ENCODE results near the gene LGR6.

LGR6 gene

DNA sequence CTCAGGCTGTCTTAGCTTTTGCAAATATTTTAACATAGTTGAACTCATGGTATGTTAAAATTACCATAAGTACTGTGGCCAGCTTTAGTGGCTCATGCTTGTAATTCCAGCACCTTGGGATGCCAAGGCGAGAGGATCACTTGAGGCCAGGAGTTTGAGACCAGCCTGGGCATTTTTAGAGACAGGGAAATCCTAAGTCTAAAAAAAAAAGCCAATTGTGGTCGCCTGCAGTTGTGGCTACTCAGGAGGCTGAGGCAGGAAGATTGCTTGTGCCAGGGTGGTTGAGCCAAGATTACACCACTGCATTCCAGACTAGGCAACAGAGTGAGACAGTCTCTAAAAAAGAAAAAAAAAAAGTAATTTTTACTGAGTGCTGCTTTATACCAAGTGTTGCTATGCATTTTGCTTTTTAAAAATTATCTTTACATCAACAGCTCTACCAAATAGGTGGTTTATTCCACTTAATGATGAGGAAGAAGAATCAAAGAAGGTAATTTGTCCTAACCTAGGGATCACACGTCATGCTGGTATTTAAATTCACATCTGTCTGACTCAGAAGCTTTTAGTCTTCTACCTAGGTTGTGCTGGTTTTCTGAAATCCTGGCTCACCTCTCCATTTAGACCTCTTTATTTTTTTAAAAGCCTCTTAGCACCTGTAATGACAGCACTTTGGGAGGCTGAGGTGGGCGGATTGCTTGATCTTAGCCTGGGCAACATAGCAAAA is 171.7 kb downstream of the LGR6 start:
- H3K9ac ChIP-seq (ENCODE audit: low read depth, low read length, poor library complexity, severe bottlenecking) = no peak overlapping the region
- peaks cover 8% of the 10 kb centered on the region; the same call in 1 of the 2 replicates for H3K79me2 ChIP-seq (ENCODE audit: insufficient read depth, low read length)
- no peaks in the 10 kb centered on the region for H3K9me2 ChIP-seq (replicated peaks; ENCODE audit: low read depth, low read length)
- H3K4me1 ChIP-seq (ENCODE audit: insufficient read depth, low read length, poor library complexity, severe bottlenecking) = no peaks in the 10 kb centered on the region
- no peaks in the 10 kb centered on the region for H3K27me3 ChIP-seq (ENCODE audit: insufficient read depth, low read length, poor library complexity, severe bottlenecking)
- no peak overlapping the region for H2AFZ ChIP-seq (ENCODE audit: low read length)
- no peak for TF ChIP-seq EZH2phosphoT487 (IDR thresholded peaks at IDR 0.05; ENCODE audit: borderline replicate concordance)
- TF ChIP-seq, protein P1, sequence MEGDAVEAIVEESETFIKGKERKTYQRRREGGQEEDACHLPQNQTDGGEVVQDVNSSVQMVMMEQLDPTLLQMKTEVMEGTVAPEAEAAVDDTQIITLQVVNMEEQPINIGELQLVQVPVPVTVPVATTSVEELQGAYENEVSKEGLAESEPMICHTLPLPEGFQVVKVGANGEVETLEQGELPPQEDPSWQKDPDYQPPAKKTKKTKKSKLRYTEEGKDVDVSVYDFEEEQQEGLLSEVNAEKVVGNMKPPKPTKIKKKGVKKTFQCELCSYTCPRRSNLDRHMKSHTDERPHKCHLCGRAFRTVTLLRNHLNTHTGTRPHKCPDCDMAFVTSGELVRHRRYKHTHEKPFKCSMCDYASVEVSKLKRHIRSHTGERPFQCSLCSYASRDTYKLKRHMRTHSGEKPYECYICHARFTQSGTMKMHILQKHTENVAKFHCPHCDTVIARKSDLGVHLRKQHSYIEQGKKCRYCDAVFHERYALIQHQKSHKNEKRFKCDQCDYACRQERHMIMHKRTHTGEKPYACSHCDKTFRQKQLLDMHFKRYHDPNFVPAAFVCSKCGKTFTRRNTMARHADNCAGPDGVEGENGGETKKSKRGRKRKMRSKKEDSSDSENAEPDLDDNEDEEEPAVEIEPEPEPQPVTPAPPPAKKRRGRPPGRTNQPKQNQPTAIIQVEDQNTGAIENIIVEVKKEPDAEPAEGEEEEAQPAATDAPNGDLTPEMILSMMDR (conservative IDR thresholded peaks at IDR 0.05; ENCODE audit: low read length) = no peak
- no peaks in the 10 kb centered on the region for H3K9me3 ChIP-seq (ENCODE audit: insufficient read depth, low read depth, low read length)
- no peaks in the 10 kb centered on the region for H3K36me3 ChIP-seq (ENCODE audit: insufficient read depth, low read length)
- H3K4me3 ChIP-seq (ENCODE audit: low read length, poor library complexity, severe bottlenecking) = no peak overlapping the region
- H3K4me2 ChIP-seq (ENCODE audit: low read depth, low read length, poor library complexity, severe bottlenecking) = no peak overlapping the region
- H3F3A ChIP-seq (ENCODE audit: low read depth) = no peaks in the 10 kb centered on the region
- H4K20me1 ChIP-seq (ENCODE audit: insufficient read depth, low read length, poor library complexity, severe bottlenecking) = no peaks in the 10 kb centered on the region

DNA sequence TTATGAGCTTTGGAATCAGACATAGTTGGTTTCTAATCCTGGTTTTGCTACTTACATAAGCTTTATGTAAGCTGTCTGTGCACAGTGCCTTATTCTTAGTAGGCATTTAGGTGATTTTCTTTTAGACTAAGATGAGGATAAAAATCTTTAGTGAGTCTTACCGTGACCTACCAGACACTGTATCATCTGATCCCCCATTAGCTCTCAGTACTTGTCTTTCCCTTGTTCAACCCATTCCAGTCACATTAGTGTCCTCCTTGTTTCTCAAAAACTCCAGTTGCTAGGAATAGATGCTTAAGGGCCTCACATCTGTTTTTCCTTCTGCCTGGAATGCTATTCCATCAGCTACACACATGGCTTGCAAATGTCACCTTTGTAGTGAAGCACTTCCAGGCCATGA is 173.7 kb downstream of the LGR6 start:
- H4K20me1 ChIP-seq (ENCODE audit: insufficient read depth, low read length, poor library complexity, severe bottlenecking) = no peaks in the 10 kb centered on the region
- H3K79me2 ChIP-seq (ENCODE audit: insufficient read depth, low read length) = peaks cover 8% of the 10 kb centered on the region; the same call in 1 of the 2 replicates
- H3K36me3 ChIP-seq (ENCODE audit: insufficient read depth, low read length) = no peaks in the 10 kb centered on the region
- no peaks in the 10 kb centered on the region for H3K4me1 ChIP-seq (ENCODE audit: insufficient read depth, low read length, poor library complexity, severe bottlenecking)
- H3K4me2 ChIP-seq (ENCODE audit: low read depth, low read length, poor library complexity, severe bottlenecking) = no peak overlapping the region
- H3K9ac ChIP-seq (ENCODE audit: low read depth, low read length, poor library complexity, severe bottlenecking) = no peak overlapping the region
- no peak for TF ChIP-seq EZH2phosphoT487 (IDR thresholded peaks at IDR 0.05; ENCODE audit: borderline replicate concordance)
- TF ChIP-seq, protein P1 (conservative IDR thresholded peaks at IDR 0.05; ENCODE audit: low read length) = no peak
- H3K27me3 ChIP-seq (ENCODE audit: insufficient read depth, low read length, poor library complexity, severe bottlenecking) = no peaks in the 10 kb centered on the region
- H2AFZ ChIP-seq (ENCODE audit: low read length) = no peak overlapping the region
- H3K4me3 ChIP-seq (ENCODE audit: low read length, poor library complexity, severe bottlenecking) = no peak overlapping the region
- no peaks in the 10 kb centered on the region for H3K9me2 ChIP-seq (replicated peaks; ENCODE audit: low read depth, low read length)
- no peaks in the 10 kb centered on the region for H3K9me3 ChIP-seq (ENCODE audit: insufficient read depth, low read depth, low read length)
- no peaks in the 10 kb centered on the region for H3F3A ChIP-seq (ENCODE audit: low read depth)

Measured in Loucy (cell line).